OCI-LY1 (cell line): ENCODE measurements around the gene IFNAR2.

Source experiments
- H2AFZ ChIP-seq: fragments of 200-600 bp; sonication (generic), shearing (Covaris generic); 2 replicates; pipeline ENCODE4 v1.6.0; 2014; ENCODE audit warnings: antibody characterized with exemption, mild to moderate bottlenecking, low read length
- H3F3A ChIP-seq: fragments of 200-600 bp; sonication (generic), shearing (Covaris generic); 2 replicates; pipeline ENCODE4 v1.6.0; 2014; ENCODE audit warnings: mild to moderate bottlenecking, antibody characterized with exemption, low read length, moderate library complexity; ENCODE audit not compliant: insufficient read depth
- H3K27ac ChIP-seq: fragments of 200-600 bp; sonication (generic); 2 replicates; pipeline ENCODE4 v1.5.1; 2014; ENCODE audit warnings: low read length, mixed run types, mild to moderate bottlenecking, low read depth; ENCODE audit not compliant: poor library complexity, severe bottlenecking
- H3K27me3 ChIP-seq: fragments of 200-600 bp; sonication (generic); 2 replicates; pipeline ENCODE4 v1.6.0; 2014; ENCODE audit warnings: antibody characterized with exemption, mild to moderate bottlenecking, low read length, moderate library complexity; ENCODE audit not compliant: insufficient read depth
- H3K36me3 ChIP-seq: fragments of 200-600 bp; sonication (generic); 2 replicates; pipeline ENCODE4 v1.6.1; 2014; ENCODE audit warnings: mild to moderate bottlenecking, antibody characterized with exemption, low read length, moderate library complexity, mixed read lengths; ENCODE audit not compliant: insufficient read depth
- H3K4me1 ChIP-seq: fragments of 200-600 bp; sonication (generic); 2 replicates; pipeline ENCODE4 v1.5.1; 2014; ENCODE audit warnings: mild to moderate bottlenecking, low read length, moderate library complexity; ENCODE audit not compliant: insufficient read depth, severe bottlenecking
- H3K4me2 ChIP-seq: fragments of 200-600 bp; sonication (generic), shearing (Covaris generic); 2 replicates; pipeline ENCODE4 v1.6.1; 2014; ENCODE audit warnings: low read length
- H3K4me3 ChIP-seq: fragments of 200-600 bp; sonication (generic); 2 replicates; pipeline ENCODE4 v1.5.1; 2014; ENCODE audit warnings: low read length, low read depth, mild to moderate bottlenecking, mixed read lengths; ENCODE audit not compliant: poor library complexity, severe bottlenecking
- H3K79me2 ChIP-seq: fragments of 200-600 bp; shearing (Covaris generic); 2 replicates; pipeline ENCODE4 v1.6.1; 2016; ENCODE audit warnings: mixed run types, low read length, mixed read lengths; ENCODE audit not compliant: insufficient read depth
- H3K9ac ChIP-seq: fragments of 200-600 bp; sonication (generic), shearing (Covaris generic); 2 replicates; pipeline ENCODE4 v1.6.1; 2014; ENCODE audit warnings: mild to moderate bottlenecking, low read length, mixed read lengths
- H3K9me2 ChIP-seq: fragments of 200-600 bp; sonication (generic), shearing (Covaris generic); 2 replicates; pipeline ENCODE4 v1.6.1; 2014; ENCODE audit warnings: low read depth, mild to moderate bottlenecking, low read length, mixed read lengths
- H3K9me3 ChIP-seq: fragments of 200-600 bp; shearing (Covaris generic); 2 replicates; pipeline ENCODE4 v1.6.1; 2014; ENCODE audit warnings: low read length, mixed read lengths
- H4K20me1 ChIP-seq: fragments of 200-600 bp; sonication (generic), shearing (Covaris generic); 2 replicates; pipeline ENCODE4 v1.6.0; 2016; ENCODE audit warnings: mild to moderate bottlenecking, low read length; ENCODE audit not compliant: insufficient read depth
- CTCF ChIP-seq: fragments of 200-600 bp; sonication (generic), shearing (Covaris generic); IDR thresholded peaks from 2 replicates; pipeline ENCODE4 v1.5.1; 2017; ENCODE audit warnings: mild to moderate bottlenecking, antibody characterized with exemption, low read length, moderate library complexity, mixed read lengths
- EZH2 ChIP-seq: fragments of 200-600 bp; sonication (generic), shearing (Covaris generic); IDR thresholded peaks from 2 replicates; pipeline ENCODE4 v1.8.0; 2017; ENCODE audit warnings: borderline replicate concordance, mixed run types, mild to moderate bottlenecking, antibody characterized with exemption, low read length, moderate library complexity, mixed read lengths

The IFNAR2 gene

GRCh38 chr21:33270986-33271385 lies 41.2 kb downstream of the IFNAR2 start:
- no peak overlapping the region for H2AFZ ChIP-seq
- TF ChIP-seq EZH2, result no peak
- no peak for TF ChIP-seq CTCF
- H3K4me2 ChIP-seq, result no peak overlapping the region
- peaks cover 63% of the 10 kb centered on the region for H3K36me3 ChIP-seq
- no peak overlapping the region for H3K27ac ChIP-seq
- 0 out of 2 replicates have a peak, but pooled peaks cover 3% of the 10 kb centered on the region for H3F3A ChIP-seq
- H3K4me3 ChIP-seq, result no peak overlapping the region
- no peaks in the 10 kb centered on the region for H4K20me1 ChIP-seq
- no peaks in the 10 kb centered on the region for H3K27me3 ChIP-seq
- no peak overlapping the region for H3K9ac ChIP-seq
- peaks cover 34% of the 10 kb centered on the region for H3K4me1 ChIP-seq
- no peaks in the 10 kb centered on the region for H3K9me2 ChIP-seq
- H3K9me3 ChIP-seq, result no peaks in the 10 kb centered on the region
- H3K79me2 ChIP-seq, result no peaks in the 10 kb centered on the region; the same call in 1 of the 2 replicates

- Histone ChIP-seq H3K9me3 (no peaks in the 10 kb centered on the region), H2AFZ (no peak overlapping the region), H3K4me3 (no peak overlapping the region), H3K36me3 (peaks cover 83% of the 10 kb centered on the region), H3K27me3 (no peaks in the 10 kb centered on the region), H3K79me2 (no peaks in the 10 kb centered on the region), H3K27ac (no peak overlapping the region), H3K4me2 (no peak overlapping the region), H3K4me1 (peaks cover 20% of the 10 kb centered on the region), H4K20me1 (no peaks in the 10 kb centered on the region), H3K9ac (no peak overlapping the region), H3F3A (0 out of 2 replicates have a peak, but pooled peaks cover 3% of the 10 kb centered on the region), H3K9me2 (no peaks in the 10 kb centered on the region)
- TF ChIP-seq CTCF (no peak), EZH2 (no peak)
Observed at GRCh38 chr21:33273044-33273443, 43.3 kb downstream of the IFNAR2 start.

- no peaks in the 10 kb centered on the region for H3K79me2 ChIP-seq
- H3K9me2 ChIP-seq, result no peaks in the 10 kb centered on the region
- no peaks in the 10 kb centered on the region for H3K27me3 ChIP-seq
- H3F3A ChIP-seq, result no peaks in the 10 kb centered on the region
- H3K27ac ChIP-seq, result no peak overlapping the region
- H3K4me3 ChIP-seq, result no peak overlapping the region
- no peak overlapping the region for H2AFZ ChIP-seq
- H3K4me2 ChIP-seq, result no peak overlapping the region
- H4K20me1 ChIP-seq, result no peaks in the 10 kb centered on the region
- H3K36me3 ChIP-seq, result peaks cover 93% of the 10 kb centered on the region
- H3K9me3 ChIP-seq, result peaks cover 8% of the 10 kb centered on the region; the same call in 1 of the 2 replicates
- H3K9ac ChIP-seq, result no peak overlapping the region
- TF ChIP-seq CTCF (no peak), EZH2 (no peak)
- H3K4me1 ChIP-seq, result no peaks in the 10 kb centered on the region
Observed at GRCh38 chr21:33278721-33279120, 49.0 kb downstream of the IFNAR2 start.
